Ovary (tissue), 9 donors: ENCODE measurements around the gene DNM1. TPM values are rescaled to one million over a fixed set of nuclear protein-coding genes. Genes with fewer than 3 reads are reported as not detected.

Experiments used
- DNase-seq, 5 donors: peaks; one replicate each; pipeline ENCODE4 v3.0.0-alpha.2; 2019 to 2020
- H3K27ac ChIP-seq, 2 donors: fragments of 200-600 bp; one replicate each; pipeline versions ENCODE4 v1.5.1 to v1.8.0; 2019 to 2022
- H3K27me3 ChIP-seq: fragments of 200-600 bp; one replicate; pipeline ENCODE4 v1.8.0; 2022
- H3K36me3 ChIP-seq: fragments of 200-600 bp; sonication (generic); one replicate; pipeline ENCODE4 v1.5.1; 2019
- H3K4me1 ChIP-seq: one replicate; pipeline ENCODE4 v1.8.1; 2013; ENCODE audit warnings: mild to moderate bottlenecking, moderate library complexity; ENCODE audit not compliant: insufficient read depth
- H3K4me3 ChIP-seq: fragments of 200-600 bp; sonication (generic); one replicate; pipeline ENCODE4 v1.5.1; 2017
- H3K9me3 ChIP-seq, 2 donors: fragments of 200-600 bp in 1 of 2; sonication (generic) in 1 of 2; one replicate each; pipeline versions ENCODE4 v1.5.1 to v1.8.1; 2013 to 2019; ENCODE audit warnings: mild to moderate bottlenecking in 1 of 2, moderate library complexity in 1 of 2
- CTCF ChIP-seq, 3 donors: fragments of 450-650 bp in 2 of 3; fragments of 200-600 bp in 1 of 3; IDR thresholded peaks; one replicate each; pipeline versions ENCODE4 v1.5.1 to v1.8.0; 2016 to 2022; ENCODE audit warnings: antibody characterized with exemption in 3 of 3, mild to moderate bottlenecking in 1 of 3
- EP300 ChIP-seq: sonication (generic); formaldehyde crosslinking; IDR thresholded peaks from one replicate; pipeline ENCODE4 v1.6.1; 2017; ENCODE audit warnings: antibody characterized with exemption
- POLR2A ChIP-seq: fragments of 450-650 bp; IDR thresholded peaks from one replicate; pipeline ENCODE4 v1.6.1; 2017; ENCODE audit warnings: antibody characterized with exemption, mild to moderate bottlenecking, moderate library complexity
- WGBS, 3 donors: extraction: QIAGEN DNeasy Blood & Tissue Kit in 1 of 3; methylation state at CpG; one replicate each; pipeline versions ENCODE4 v1.1.5 to v1.1.7; 2013 to 2017; 5-methylcytosine and 5-hydroxymethylcytosine counted together
- intact Hi-C, 4 donors: fragments of 100-400 bp; cut with DNase I; formaldehyde crosslinking; loops; one replicate each; pipeline versions ENCODE4 v1.11.0 to v1.15.1; 2022 to 2023
- polyA plus RNA-seq, 2 donors: library from polyadenylated mRNA; stranded (reverse); fragments of 200-250 nt in 1 of 2; fragments of 350-450 nt in 1 of 2; fragmentation: Illumina TruSeq in 1 of 2; extraction: RNeasy Lipid Tissue Mini Kit (QIAGEN cat#74804) in 1 of 2; gene quantifications; one replicate each; pipeline ENCODE4 v1.2.3, GENCODE V29; 2013 to 2014
- total RNA-seq, 7 donors: library from RNA; depleted of rRNA in 2 of 7; stranded (reverse); fragments of >200 nt in 2 of 7; fragmentation: NEBNext Ultra II Directional in 3 of 7; extraction: Animal tissue kit (Norgen Biotek cat#: 25700) in 3 of 7; gene quantifications; one replicate each; pipeline versions ENCODE4 v1.1.0 to v1.2.4, GENCODE V29; 2016 to 2023
- donor health status: DM: no; HTN: no; CAD: no; lungs with moderate emphysema.
- donor health status: DM: no; HTN: no; CAD: no.
- donor health status: Bipolar disorder and iron deficiency.
- donor health status: DM: yes; HTN: yes; CAD: no.
- donor health status: DM: no; HTN: no; CAD: no.
- donor health status: DM: yes; HTN: yes; CAD: no.

Gene DNM1
- total and polyA plus RNA-seq, 9 donors: 1.2 to 10.4 (median 4.6) TPM

GRCh38 chr9:128218172-128218517 lies 15.0 kb downstream of the DNM1 start:
- H3K27ac ChIP-seq: no peak overlapping the region
- intact Hi-C loops: no loop called here
- peaks cover 3% of the 10 kb centered on the region for H3K4me1 ChIP-seq
- no peaks in the 10 kb centered on the region for H3K9me3 ChIP-seq
- H3K36me3 ChIP-seq: no peaks in the 10 kb centered on the region
- peak overlapping the region; percentile 35 for H3K4me3 ChIP-seq
- H3K27me3 ChIP-seq: no peaks in the 10 kb centered on the region
- no peak for DNase-seq
- WGBS, 3 donors: 60 to 71% (median 68%) methylated on average over 11 of the region's 11 CpGs
- no peak for TF ChIP-seq CTCF (IDR thresholded peaks at IDR 0.05)
- TF ChIP-seq EP300: no peak
- TF ChIP-seq POLR2A: no peak

- Histone ChIP-seq H3K27me3 (no peaks in the 10 kb centered on the region), H3K27ac (no peak overlapping the region), H3K36me3 (no peaks in the 10 kb centered on the region), H3K4me1 (peaks cover 3% of the 10 kb centered on the region), H3K9me3 (no peaks in the 10 kb centered on the region), H3K4me3 (peak overlapping the region; percentile 35)
- WGBS, 3 donors: 16 to 28% (median 22%) methylated on average over 47 of the region's 47 CpGs
- intact Hi-C loops: no loop called here
- no peak for TF ChIP-seq CTCF (IDR thresholded peaks at IDR 0.05)
- no peak for TF ChIP-seq EP300
- TF ChIP-seq POLR2A: no peak
- DNase-seq: peak; percentile 89 to 95 (median 93)
Measured at GRCh38 chr9:128218518-128219389, 15.6 kb downstream of the DNM1 start.

GRCh38 chr9:128219831-128220230 lies 16.7 kb downstream of the DNM1 start:
- H3K4me1 ChIP-seq: peaks cover 3% of the 10 kb centered on the region
- no peak overlapping the region for H3K4me3 ChIP-seq
- no peak overlapping the region for H3K27ac ChIP-seq
- H3K9me3 ChIP-seq: no peaks in the 10 kb centered on the region
- intact Hi-C loops: no loop called here
- TF ChIP-seq EP300 (no peak), CTCF (IDR thresholded peaks at IDR 0.05) (no peak), POLR2A (no peak)
- no peak for DNase-seq
- no peaks in the 10 kb centered on the region for H3K36me3 ChIP-seq
- H3K27me3 ChIP-seq: no peaks in the 10 kb centered on the region
- 70 to 83% (median 72%) methylated on average over 9 of the region's 9 CpGs for WGBS, 3 donors

- Histone ChIP-seq H3K36me3 (no peaks in the 10 kb centered on the region), H3K27me3 (no peaks in the 10 kb centered on the region), H3K9me3 (no peaks in the 10 kb centered on the region), H3K4me3 (no peak overlapping the region), H3K27ac (no peak overlapping the region), H3K4me1 (peaks cover 3% of the 10 kb centered on the region)
- DNase-seq: no peak
- TF ChIP-seq CTCF (IDR thresholded peaks at IDR 0.05) (no peak), EP300 (no peak), POLR2A (no peak)
- intact Hi-C loops: no loop called here
- 78 to 82% (median 80%) methylated on average over 10 of the region's 10 CpGs for WGBS, 3 donors
Measured at GRCh38 chr9:128222026-128222425, 18.8 kb downstream of the DNM1 start.
